Right cardiac atrium (tissue), 5 donors: ENCODE data around the gene METTL8. TPM values are rescaled to one million over a fixed set of nuclear protein-coding genes. Genes with fewer than 3 reads are reported as not detected.

ENCODE experiments used
- ATAC-seq, 2 donors: fragments of 200-7000 bp; cut with Tn5 transposase; one replicate each; pipeline versions ENCODE4 v1.8.0 to v1.9.1; 2020; ENCODE audit warnings: moderate library complexity in 2 of 2, mild to moderate bottlenecking in 1 of 2
- DNase-seq, 3 donors: peaks; one replicate each; pipeline ENCODE4 v3.0.0-alpha.2; 2020
- H3K27ac ChIP-seq: one replicate; pipeline ENCODE4 v1.5.1; 2013; ENCODE audit warnings: mild to moderate bottlenecking, low read length, control low read depth, moderate library complexity
- H3K27me3 ChIP-seq: one replicate; pipeline ENCODE4 v1.6.1; 2013; ENCODE audit not compliant: control insufficient read depth, insufficient read depth
- H3K4me1 ChIP-seq: one replicate; pipeline ENCODE4 v1.6.1; 2013; ENCODE audit warnings: low read length; ENCODE audit not compliant: control insufficient read depth, insufficient read depth
- H3K4me3 ChIP-seq: one replicate; pipeline ENCODE4 v1.5.1; 2013; ENCODE audit warnings: low read length, control low read depth
- H3K9me3 ChIP-seq: one replicate; pipeline ENCODE4 v1.6.1; 2013; ENCODE audit warnings: low read length; ENCODE audit not compliant: control insufficient read depth
- WGBS: extraction: QIAGEN DNeasy Blood & Tissue Kit; methylation state at CpG from one replicate; pipeline ENCODE4 v1.1.7; 2013; 5-methylcytosine and 5-hydroxymethylcytosine counted together
- intact Hi-C, 4 donors: fragments of 100-400 bp; cut with DNase I; formaldehyde crosslinking; loops; one replicate each; pipeline versions ENCODE4 v1.11.0 to v1.14.0; 2022 to 2023
- polyA plus RNA-seq: library from polyadenylated mRNA; stranded (reverse); fragments of 200-250 nt; gene quantifications from one replicate; pipeline ENCODE4 v1.2.3, GENCODE V29; 2013
- total RNA-seq, 4 donors: library from RNA; stranded (reverse); fragmentation: NEBNext Ultra II Directional; extraction: Animal tissue kit (Norgen Biotek cat#: 25700); gene quantifications; one replicate each; pipeline ENCODE4 v1.2.1, GENCODE V29; 2021
- donor health status: healthy with polysubstance abuse.
- donor health status: DM: no; HTN: yes; CAD: no.
- donor health status: DM: no; HTN: no; CAD: no.
- donor health status: DM: no; HTN: yes; CAD: no; lungs with severe emphysema.
- donor health status: DM: yes; HTN: yes; CAD: no.

Gene METTL8
- total and polyA plus RNA-seq, 5 donors: 5.3 to 16.4 (median 12.8) TPM

DNA sequence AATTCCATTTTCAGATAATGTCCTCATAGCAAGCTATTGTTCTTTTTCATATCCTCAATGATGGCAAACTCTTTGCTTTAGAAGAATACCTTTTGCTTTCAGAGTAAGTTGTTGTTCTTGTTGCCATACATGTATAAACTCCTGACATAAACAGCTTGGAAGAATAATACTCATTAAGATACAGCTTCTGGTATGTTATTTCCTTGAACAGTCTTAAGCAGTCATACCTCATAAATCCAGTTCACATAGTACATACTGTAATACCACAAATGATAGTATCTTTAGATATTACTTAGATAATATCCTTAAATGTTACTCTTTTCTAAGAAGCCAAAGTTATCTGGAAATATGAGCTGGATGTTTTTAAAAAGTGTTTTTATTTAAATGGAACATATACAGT is 23.2 kb downstream of the METTL8 start:
- Histone ChIP-seq H3K4me1 (no peaks in the 10 kb centered on the region), H3K27ac (no peak overlapping the region), H3K27me3 (no peaks in the 10 kb centered on the region), H3K4me3 (no peak overlapping the region), H3K9me3 (no peaks in the 10 kb centered on the region)
- intact Hi-C loops: no loop called here
- DNase-seq: no peak
- ATAC-seq: no peak

GRCh38 chr2:171410101-171410500 is 23.7 kb downstream of the METTL8 start:
- no peak overlapping the region for H3K4me3 ChIP-seq
- no peaks in the 10 kb centered on the region for H3K9me3 ChIP-seq
- H3K4me1 ChIP-seq: no peaks in the 10 kb centered on the region
- no peak for ATAC-seq
- intact Hi-C loops: no loop called here
- WGBS: 81% methylated on average over 4 of the region's 4 CpGs
- H3K27me3 ChIP-seq: no peaks in the 10 kb centered on the region
- no peak overlapping the region for H3K27ac ChIP-seq
- DNase-seq: no peak

- intact Hi-C loops: no loop called here
- Histone ChIP-seq H3K4me1 (no peaks in the 10 kb centered on the region), H3K27me3 (no peaks in the 10 kb centered on the region), H3K9me3 (no peaks in the 10 kb centered on the region), H3K27ac (no peak overlapping the region), H3K4me3 (no peak overlapping the region)
- DNase-seq: no peak
- ATAC-seq: no peak
- WGBS: 85% methylated on average over 8 of the region's 8 CpGs
These were observed 24.3 kb downstream of the METTL8 start for GRCh38 chr2:171409436-171409971.

DNA sequence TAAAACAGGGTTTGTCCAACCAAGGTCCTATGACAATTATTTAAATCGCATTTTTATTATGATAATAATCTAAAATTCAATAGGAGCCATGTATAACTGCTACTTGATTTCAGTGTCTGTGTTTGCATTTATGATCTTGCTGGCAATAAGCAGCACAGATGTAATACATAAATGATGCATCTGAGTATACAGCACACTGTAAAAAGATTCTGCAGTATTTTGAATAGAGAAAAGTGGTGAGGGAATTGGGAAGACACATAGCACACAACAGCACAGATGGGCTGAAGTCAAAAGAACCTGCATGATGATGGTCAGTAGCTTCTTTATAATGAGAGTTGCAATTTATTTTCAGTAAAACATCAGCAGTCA is 26.1 kb downstream of the METTL8 start:
- intact Hi-C loops: no loop called here

DNA sequence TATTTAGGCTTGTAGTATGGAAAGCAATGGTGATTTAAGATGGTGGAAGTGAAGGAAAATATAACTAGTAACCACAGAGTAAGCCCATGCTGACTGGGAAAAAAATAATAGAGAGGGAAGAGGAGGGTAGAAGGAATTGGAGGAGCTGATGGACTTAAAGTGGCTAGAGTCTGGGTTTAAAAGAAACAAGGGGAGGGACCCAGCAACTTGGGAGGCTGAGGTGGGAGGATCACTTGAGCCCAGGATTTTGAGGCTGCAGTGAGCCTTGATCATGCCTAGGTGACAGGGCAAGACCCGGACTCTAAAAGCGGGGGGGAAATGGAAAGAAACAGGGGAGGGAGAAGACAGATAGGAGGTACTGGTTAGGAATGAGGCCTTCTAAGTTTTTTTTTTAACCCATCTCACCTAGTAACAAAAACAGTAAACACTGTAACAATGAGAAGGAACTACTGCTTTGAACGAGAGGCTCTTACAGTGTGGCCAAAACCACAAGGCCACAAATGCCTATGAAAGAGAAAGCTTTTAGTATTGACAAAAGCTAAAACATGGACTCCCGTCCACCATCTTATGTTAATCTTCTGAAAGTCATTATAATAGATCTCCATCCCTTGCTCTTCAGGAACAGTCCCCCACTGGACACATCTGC is 26.6 kb downstream of the METTL8 start:
- Histone ChIP-seq H3K27me3 (no peaks in the 10 kb centered on the region), H3K4me1 (no peaks in the 10 kb centered on the region), H3K4me3 (no peak overlapping the region), H3K9me3 (no peaks in the 10 kb centered on the region), H3K27ac (no peak overlapping the region)
- DNase-seq: no peak
- WGBS: 89% methylated on average over 4 of the region's 4 CpGs
- intact Hi-C loops: no loop called here
- no peak for ATAC-seq

More for the DNA sequence above, 26.1 kb downstream of the METTL8 start:
- H3K4me1 ChIP-seq: no peaks in the 10 kb centered on the region
- WGBS: 93% methylated on average over 1 of the region's 1 CpG
- H3K27ac ChIP-seq: no peak overlapping the region
- no peaks in the 10 kb centered on the region for H3K9me3 ChIP-seq
- no peaks in the 10 kb centered on the region for H3K27me3 ChIP-seq
- DNase-seq (no peak), ATAC-seq (no peak)
- no peak overlapping the region for H3K4me3 ChIP-seq

DNA sequence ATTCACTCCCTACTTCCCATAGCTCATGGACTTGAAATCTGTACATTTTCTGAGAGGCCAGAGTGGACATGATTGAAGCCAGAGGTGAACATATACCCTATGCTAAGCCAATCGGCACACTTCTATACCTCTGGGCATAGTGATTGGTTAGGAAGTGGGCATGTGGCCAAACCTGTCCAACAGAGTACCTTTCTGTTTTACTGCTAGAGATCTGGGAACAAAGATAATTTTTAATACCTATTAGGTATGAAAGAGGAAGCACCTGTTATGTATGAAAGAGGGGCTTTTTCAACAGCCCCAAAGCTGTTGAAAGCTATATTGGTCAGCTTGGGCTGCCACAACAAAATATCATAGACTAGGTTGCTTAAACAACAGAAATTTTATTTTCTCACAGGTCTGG is 27.7 kb downstream of the METTL8 start:
- Histone ChIP-seq H3K4me1 (no peaks in the 10 kb centered on the region), H3K27me3 (no peaks in the 10 kb centered on the region), H3K4me3 (no peak overlapping the region), H3K9me3 (no peaks in the 10 kb centered on the region), H3K27ac (no peak overlapping the region)
- DNase-seq (no peak), ATAC-seq (no peak)
- 88% methylated on average over 1 of the region's 1 CpG for WGBS
- intact Hi-C loops: no loop called here

DNA sequence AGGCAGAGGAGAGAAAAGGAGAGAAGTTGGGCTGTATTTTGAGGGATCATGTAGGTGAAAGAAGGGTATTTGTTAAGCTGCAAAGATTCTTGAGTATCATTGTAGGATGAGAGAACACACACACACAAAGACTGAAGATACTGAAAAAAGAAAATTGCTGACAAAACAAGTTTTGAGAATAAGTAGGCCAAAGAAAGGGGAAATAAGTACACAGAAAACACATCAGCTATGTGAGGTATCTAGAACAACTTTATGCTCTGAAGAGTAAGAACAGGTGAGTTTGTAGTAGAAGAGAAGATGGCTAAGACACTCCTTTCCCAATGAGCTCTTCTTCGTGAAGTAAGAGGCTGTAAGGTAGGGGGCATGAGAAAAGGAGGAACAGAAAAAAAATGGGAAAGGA is 28.2 kb downstream of the METTL8 start:
- intact Hi-C loops: no loop called here
- no peak for ATAC-seq

GRCh38 chr2:171404719-171405118 is 29.1 kb downstream of the METTL8 start:
- H3K4me3 ChIP-seq: no peak overlapping the region
- DNase-seq (no peak), ATAC-seq (no peak)
- H3K4me1 ChIP-seq: no peaks in the 10 kb centered on the region
- H3K9me3 ChIP-seq: no peaks in the 10 kb centered on the region
- no peaks in the 10 kb centered on the region for H3K27me3 ChIP-seq
- intact Hi-C loops: no loop called here
- no peak overlapping the region for H3K27ac ChIP-seq
- WGBS: 95% methylated on average over 2 of the region's 2 CpGs

More for the DNA sequence above, 28.2 kb downstream of the METTL8 start:
- no peaks in the 10 kb centered on the region for H3K27me3 ChIP-seq
- 93% methylated on average over 1 of the region's 1 CpG for WGBS
- H3K4me1 ChIP-seq: no peaks in the 10 kb centered on the region
- H3K4me3 ChIP-seq: no peak overlapping the region
- no peak overlapping the region for H3K27ac ChIP-seq
- DNase-seq: no peak
- H3K9me3 ChIP-seq: no peaks in the 10 kb centered on the region

GRCh38 chr2:171404261-171404660 is 29.5 kb downstream of the METTL8 start:
- Histone ChIP-seq H3K27me3 (no peaks in the 10 kb centered on the region), H3K27ac (no peak overlapping the region), H3K9me3 (no peaks in the 10 kb centered on the region), H3K4me1 (no peaks in the 10 kb centered on the region), H3K4me3 (no peak overlapping the region)
- 81% methylated on average over 5 of the region's 5 CpGs for WGBS
- DNase-seq (no peak), ATAC-seq (no peak)
- intact Hi-C loops: no loop called here

- intact Hi-C loops: no loop called here
- WGBS: 80% methylated on average over 4 of the region's 4 CpGs
- H3K27me3 ChIP-seq: no peaks in the 10 kb centered on the region
- no peak overlapping the region for H3K4me3 ChIP-seq
- no peaks in the 10 kb centered on the region for H3K4me1 ChIP-seq
- ATAC-seq (no peak), DNase-seq (no peak)
- no peak overlapping the region for H3K27ac ChIP-seq
- H3K9me3 ChIP-seq: no peaks in the 10 kb centered on the region
These were observed 30.7 kb downstream of the METTL8 start for GRCh38 chr2:171402906-171403580.

DNA sequence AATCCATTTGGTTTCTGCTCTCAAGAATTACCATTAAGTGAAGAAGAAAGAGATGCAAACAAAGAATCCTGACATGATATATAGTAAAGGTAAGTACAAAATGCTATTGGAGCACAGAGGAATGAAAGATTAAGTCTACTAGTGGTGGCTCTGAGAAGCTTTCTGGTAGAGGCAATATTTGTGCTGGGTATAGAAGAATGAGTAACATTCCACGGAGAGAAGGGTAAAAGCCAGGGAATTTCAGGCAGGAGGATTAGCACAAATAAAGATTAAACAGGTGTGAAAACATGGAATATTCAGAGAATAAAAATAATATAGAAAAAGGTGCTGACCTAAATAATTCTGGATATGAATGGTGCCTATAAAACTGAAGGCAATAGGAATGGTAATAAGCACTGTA is 31.8 kb downstream of the METTL8 start:
- Histone ChIP-seq H3K4me3 (no peak overlapping the region), H3K9me3 (no peaks in the 10 kb centered on the region), H3K27ac (no peak overlapping the region), H3K4me1 (no peaks in the 10 kb centered on the region), H3K27me3 (no peaks in the 10 kb centered on the region)
- ATAC-seq (no peak), DNase-seq (no peak)
- WGBS: 96% methylated on average over 1 of the region's 1 CpG
- intact Hi-C loops: no loop called here
